Endodermal cell (in vitro differentiated cells): ENCODE data around the gene RAX2. TPM values are rescaled to one million over a fixed set of nuclear protein-coding genes. Genes with fewer than 3 reads are reported as not detected.

Source experiments
- DNase-seq: peaks from one replicate; pipeline ENCODE4 v3.0.0-alpha.2; 2017
- H3K27ac ChIP-seq: 2 replicates; pipeline ENCODE4 v1.5.1; 2013; ENCODE audit warnings: mild to moderate bottlenecking, low read depth, low read length, moderate library complexity
- H3K27me3 ChIP-seq: 2 replicates; pipeline ENCODE4 v1.6.1; 2013; ENCODE audit warnings: mild to moderate bottlenecking, low read length, moderate library complexity; ENCODE audit not compliant: insufficient read depth, control insufficient read depth, poor library complexity, severe bottlenecking
- H3K36me3 ChIP-seq: 2 replicates; pipeline ENCODE4 v1.7.0; 2013; ENCODE audit warnings: mild to moderate bottlenecking, low read length, moderate library complexity; ENCODE audit not compliant: control insufficient read depth, insufficient read depth
- H3K4me1 ChIP-seq: one replicate; pipeline ENCODE4 v1.7.0; 2013; ENCODE audit warnings: low read length; ENCODE audit not compliant: control insufficient read depth, insufficient read depth
- H3K4me3 ChIP-seq: 2 replicates; pipeline ENCODE4 v1.5.1; 2013; ENCODE audit warnings: mild to moderate bottlenecking, low read length, moderate library complexity
- H3K9ac ChIP-seq: 2 replicates; pipeline ENCODE4 v1.6.1; 2013; ENCODE audit warnings: mild to moderate bottlenecking, low read length, moderate library complexity; ENCODE audit not compliant: poor library complexity, severe bottlenecking; ENCODE audit errors: extremely low read depth
- H3K9me3 ChIP-seq: 2 replicates; pipeline ENCODE4 v1.6.1; 2013; ENCODE audit warnings: mild to moderate bottlenecking, low read length, moderate library complexity; ENCODE audit not compliant: control insufficient read depth
- H3K27ac Mint-ChIP-seq: 2 replicates; pipeline ENCODE4 v1.8.0; 2020; ENCODE audit warnings: mixed read lengths
- H3K27me3 Mint-ChIP-seq: 2 replicates; pipeline ENCODE4 v1.8.0; 2021; ENCODE audit warnings: mild to moderate bottlenecking, mixed read lengths; ENCODE audit not compliant: insufficient read depth
- H3K36me3 Mint-ChIP-seq: 2 replicates; pipeline ENCODE4 v1.8.0; 2020; ENCODE audit warnings: low read depth, mixed read lengths
- H3K4me1 Mint-ChIP-seq: 2 replicates; pipeline ENCODE4 v1.8.0; 2020; ENCODE audit warnings: mixed read lengths
- H3K4me3 Mint-ChIP-seq: 2 replicates; pipeline ENCODE4 v1.8.0; 2020; ENCODE audit warnings: mild to moderate bottlenecking, moderate library complexity, mixed read lengths
- H3K9me3 Mint-ChIP-seq: 2 replicates; pipeline ENCODE4 v1.8.0; 2020; ENCODE audit warnings: mild to moderate bottlenecking, mixed read lengths
- CTCF ChIP-seq: fragments of 200-600 bp; sonication (generic); conservative IDR thresholded peaks from 2 replicates; pipeline ENCODE4 v1.5.0; 2021; ENCODE audit warnings: antibody characterized with exemption, mild to moderate bottlenecking
- WGBS, 2 experiments: methylation state at CpG; one replicate each; pipeline versions ENCODE4 v1.1.5 to v1.1.7; 2013; ENCODE audit warnings: missing lambda C conversion rate in 2 of 2, mixed read lengths in 1 of 2; ENCODE audit not compliant: insufficient coverage in 1 of 2, insufficient read length in 1 of 2; 5-methylcytosine and 5-hydroxymethylcytosine counted together
- long read RNA-seq, 4 experiments: library from polyadenylated mRNA in 2 of 4; library from RNA in 1 of 4; library from capped mRNA in 1 of 4; stranded (forward) in 3 of 4; unstranded in 1 of 4; transcript quantifications; one replicate each; pipeline ENCODE4 v2.0.0, GENCODE V29; 2020 to 2021; ENCODE audit warnings: inconsistent platforms in 1 of 4
- polyA plus RNA-seq, 2 experiments: library from polyadenylated mRNA; stranded (reverse); fragments of 50-300 nt; gene quantifications; one replicate each; pipeline ENCODE4 v1.2.3, GENCODE V29; 2013
- total RNA-seq, 2 donors: library from RNA; stranded (reverse); fragmentation: NEBNext Ultra II Directional in 1 of 2; extraction: Animal tissue kit (Norgen Biotek cat#: 25700) in 1 of 2; gene quantifications; 2 replicates in 1 of 2; 3 replicates in 1 of 2; pipeline ENCODE4 v1.2.1, GENCODE V29; 2021

Gene RAX2
- total RNA-seq = not detected
- not detected for polyA plus RNA-seq (2013, experiment 1 of 2)
- not detected for polyA plus RNA-seq (2013, experiment 2 of 2)
- long read RNA-seq, experiment 1 = 0 reads
- long read RNA-seq, experiment 2 = 0 reads
- long read RNA-seq, experiment 3 = 0 reads
- long read RNA-seq, experiment 4 = 0 reads

GRCh38 chr19:3771906-3772455 is at the start of gene RAX2:
Gene RAX2 (minus strand): TSS chr19:3772228. CDS start chr19:3771742, 486 bp downstream.
- WGBS, 2 experiments = 68 to 76% methylated on average over 6 to 22 of the region's 23 CpGs

GRCh38 chr19:3821156-3821555 is 49.1 kb upstream of the RAX2 start:
- Histone ChIP-seq H3K9me3 (no peaks in the 10 kb centered on the region), H3K4me1 (no peaks in the 10 kb centered on the region), H3K27me3 (peaks cover 5% of the 10 kb centered on the region), H3K36me3 (no peaks in the 10 kb centered on the region), H3K9ac (no peak overlapping the region), H3K4me3 (no peak overlapping the region), H3K27ac (no peak overlapping the region)
- no peak for DNase-seq
- Mint-ChIP-seq H3K4me3 (no peak overlapping the region), H3K27me3 (peaks cover 14% of the 10 kb centered on the region), H3K9me3 (no peaks in the 10 kb centered on the region), H3K27ac (no peak overlapping the region), H3K4me1 (no peaks in the 10 kb centered on the region), H3K36me3 (no peaks in the 10 kb centered on the region)
- WGBS, 2 experiments = 91 to 94% methylated on average over 10 to 23 of the region's 23 CpGs
- TF ChIP-seq CTCF = no peak

More at GRCh38 chr19:3771906-3772455, at the start of gene RAX2:
- H3K36me3 Mint-ChIP-seq = peaks cover 4% of the 10 kb centered on the region
- no peaks in the 10 kb centered on the region for H3K9me3 Mint-ChIP-seq
- H3K27ac ChIP-seq = no peak within 1 kb of the TSS
- no peak for TF ChIP-seq CTCF
- H3K27me3 Mint-ChIP-seq = no peaks in the 10 kb centered on the region
- H3K27me3 ChIP-seq = no peaks in the 10 kb centered on the region
- H3K36me3 ChIP-seq = no peaks in the 10 kb centered on the region
- no peak within 1 kb of the TSS for H3K27ac Mint-ChIP-seq
- no peaks in the 10 kb centered on the region for H3K4me1 Mint-ChIP-seq
- peak; percentile 47 for DNase-seq
- H3K4me3 Mint-ChIP-seq = no peak within 1 kb of the TSS
- no peak within 1 kb of the TSS for H3K4me3 ChIP-seq
- H3K9ac ChIP-seq = no peak within 1 kb of the TSS
- H3K9me3 ChIP-seq = no peaks in the 10 kb centered on the region
- H3K4me1 ChIP-seq = no peaks in the 10 kb centered on the region

GRCh38 chr19:3819989-3820388 is 48.0 kb upstream of the RAX2 start:
- no peak overlapping the region for H3K4me3 ChIP-seq
- no peak overlapping the region for H3K4me3 Mint-ChIP-seq
- no peak overlapping the region for H3K27ac ChIP-seq
- H3K9me3 Mint-ChIP-seq = no peaks in the 10 kb centered on the region
- no peaks in the 10 kb centered on the region for H3K9me3 ChIP-seq
- H3K4me1 Mint-ChIP-seq = no peaks in the 10 kb centered on the region
- H3K36me3 Mint-ChIP-seq = no peaks in the 10 kb centered on the region
- no peak overlapping the region for H3K27ac Mint-ChIP-seq
- 96% methylated on average over 18 to 19 of the region's 19 CpGs for WGBS, 2 experiments
- no peak overlapping the region for H3K9ac ChIP-seq
- no peak for DNase-seq
- H3K36me3 ChIP-seq = no peaks in the 10 kb centered on the region
- peaks cover 14% of the 10 kb centered on the region for H3K27me3 Mint-ChIP-seq
- TF ChIP-seq CTCF = no peak
- peaks cover 5% of the 10 kb centered on the region for H3K27me3 ChIP-seq
- no peaks in the 10 kb centered on the region for H3K4me1 ChIP-seq
